Peyer's patch (tissue), 4 donors: ENCODE measurements around the gene NAA11.

Experiments used
- POLR2A ChIP-seq, 2 donors: fragments of 450-650 bp; IDR thresholded peaks; one replicate each; pipeline ENCODE4 v1.5.1; 2017; ENCODE audit warnings: antibody characterized with exemption in 2 of 2, mild to moderate bottlenecking in 2 of 2, moderate library complexity in 2 of 2
- TF ChIP-seq, protein P1 (sequence below), 6 experiments: fragments of 450-650 bp in 4 of 6; fragments of 200-600 bp in 2 of 6; sonication (generic) in 1 of 6; IDR thresholded peaks; one replicate each; pipeline ENCODE4 v1.5.1; 2017 to 2019; ENCODE audit warnings: antibody characterized with exemption in 6 of 6, mild to moderate bottlenecking in 3 of 6, moderate library complexity in 1 of 6

GRCh38 chr4:79370026-79370425 lies 44.2 kb upstream of the NAA11 start:
- TF ChIP-seq, protein P1, sequence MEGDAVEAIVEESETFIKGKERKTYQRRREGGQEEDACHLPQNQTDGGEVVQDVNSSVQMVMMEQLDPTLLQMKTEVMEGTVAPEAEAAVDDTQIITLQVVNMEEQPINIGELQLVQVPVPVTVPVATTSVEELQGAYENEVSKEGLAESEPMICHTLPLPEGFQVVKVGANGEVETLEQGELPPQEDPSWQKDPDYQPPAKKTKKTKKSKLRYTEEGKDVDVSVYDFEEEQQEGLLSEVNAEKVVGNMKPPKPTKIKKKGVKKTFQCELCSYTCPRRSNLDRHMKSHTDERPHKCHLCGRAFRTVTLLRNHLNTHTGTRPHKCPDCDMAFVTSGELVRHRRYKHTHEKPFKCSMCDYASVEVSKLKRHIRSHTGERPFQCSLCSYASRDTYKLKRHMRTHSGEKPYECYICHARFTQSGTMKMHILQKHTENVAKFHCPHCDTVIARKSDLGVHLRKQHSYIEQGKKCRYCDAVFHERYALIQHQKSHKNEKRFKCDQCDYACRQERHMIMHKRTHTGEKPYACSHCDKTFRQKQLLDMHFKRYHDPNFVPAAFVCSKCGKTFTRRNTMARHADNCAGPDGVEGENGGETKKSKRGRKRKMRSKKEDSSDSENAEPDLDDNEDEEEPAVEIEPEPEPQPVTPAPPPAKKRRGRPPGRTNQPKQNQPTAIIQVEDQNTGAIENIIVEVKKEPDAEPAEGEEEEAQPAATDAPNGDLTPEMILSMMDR (IDR thresholded peaks at IDR 0.05): no peak
- no peak for TF ChIP-seq POLR2A (IDR thresholded peaks at IDR 0.05)
